GM18861 (cell line): ENCODE measurements around the gene RNASEL.
"Not testable (repeated sequence)": the region's sequence is repeated elsewhere in the genome, so short reads cannot be mapped to it uniquely, and the experiment has no call there.

Experiments used
- ATAC-seq: cut with Tn5 transposase; IDR thresholded peaks from one replicate; pipeline ENCODE4 v1.9.1; 2021; ENCODE audit not compliant: unreplicated experiment

RNASEL gene, protein sequence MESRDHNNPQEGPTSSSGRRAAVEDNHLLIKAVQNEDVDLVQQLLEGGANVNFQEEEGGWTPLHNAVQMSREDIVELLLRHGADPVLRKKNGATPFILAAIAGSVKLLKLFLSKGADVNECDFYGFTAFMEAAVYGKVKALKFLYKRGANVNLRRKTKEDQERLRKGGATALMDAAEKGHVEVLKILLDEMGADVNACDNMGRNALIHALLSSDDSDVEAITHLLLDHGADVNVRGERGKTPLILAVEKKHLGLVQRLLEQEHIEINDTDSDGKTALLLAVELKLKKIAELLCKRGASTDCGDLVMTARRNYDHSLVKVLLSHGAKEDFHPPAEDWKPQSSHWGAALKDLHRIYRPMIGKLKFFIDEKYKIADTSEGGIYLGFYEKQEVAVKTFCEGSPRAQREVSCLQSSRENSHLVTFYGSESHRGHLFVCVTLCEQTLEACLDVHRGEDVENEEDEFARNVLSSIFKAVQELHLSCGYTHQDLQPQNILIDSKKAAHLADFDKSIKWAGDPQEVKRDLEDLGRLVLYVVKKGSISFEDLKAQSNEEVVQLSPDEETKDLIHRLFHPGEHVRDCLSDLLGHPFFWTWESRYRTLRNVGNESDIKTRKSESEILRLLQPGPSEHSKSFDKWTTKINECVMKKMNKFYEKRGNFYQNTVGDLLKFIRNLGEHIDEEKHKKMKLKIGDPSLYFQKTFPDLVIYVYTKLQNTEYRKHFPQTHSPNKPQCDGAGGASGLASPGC

DNA sequence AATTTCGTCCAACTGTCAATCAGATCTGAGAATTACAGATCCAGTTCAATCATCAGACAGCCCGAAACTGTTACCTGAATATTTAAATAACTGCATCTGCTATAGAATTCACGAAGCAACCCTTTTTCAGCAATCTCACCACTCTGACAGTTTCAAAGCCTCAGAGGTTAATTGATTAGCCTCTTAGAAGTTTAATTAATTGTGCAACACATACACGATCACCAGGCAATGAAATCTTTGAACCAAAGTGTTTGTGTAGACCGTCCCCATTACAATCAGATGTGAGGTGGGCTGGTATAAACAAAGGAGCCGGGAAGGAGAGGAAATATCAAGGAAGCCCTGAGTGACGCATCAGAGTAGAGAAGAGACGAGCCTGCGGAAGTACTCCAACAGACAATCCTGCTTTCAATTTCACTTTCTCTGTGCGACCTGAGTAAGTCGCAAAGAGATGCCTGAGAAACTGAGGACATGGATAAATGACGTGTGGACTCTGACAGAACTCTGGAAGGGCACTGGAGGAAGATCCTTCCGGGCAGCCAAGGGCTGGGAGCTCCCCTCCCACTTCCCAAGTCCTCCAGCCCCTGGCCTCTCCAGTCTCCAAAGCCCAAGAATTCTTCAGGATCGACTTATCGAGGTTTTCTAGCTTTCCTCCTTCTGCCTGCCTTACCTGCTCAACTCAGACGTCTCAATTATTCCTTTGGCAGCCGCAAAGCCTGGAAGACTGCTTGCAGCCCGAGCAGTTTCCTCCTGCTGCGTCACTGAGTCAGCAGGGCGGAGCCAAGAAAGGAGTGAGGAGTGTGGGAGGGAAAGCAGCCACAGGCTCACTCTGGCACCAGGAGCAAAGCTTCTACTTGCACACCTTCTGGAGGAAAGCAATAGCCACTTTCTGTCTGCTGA is at the start of gene RNASEL:
TSS of gene RNASEL (minus strand) at position 757 of the 897 bp plus-strand sequence. CDS start 2,450 bp downstream, outside the sequence.
- peak; percentile 69 for ATAC-seq

DNA sequence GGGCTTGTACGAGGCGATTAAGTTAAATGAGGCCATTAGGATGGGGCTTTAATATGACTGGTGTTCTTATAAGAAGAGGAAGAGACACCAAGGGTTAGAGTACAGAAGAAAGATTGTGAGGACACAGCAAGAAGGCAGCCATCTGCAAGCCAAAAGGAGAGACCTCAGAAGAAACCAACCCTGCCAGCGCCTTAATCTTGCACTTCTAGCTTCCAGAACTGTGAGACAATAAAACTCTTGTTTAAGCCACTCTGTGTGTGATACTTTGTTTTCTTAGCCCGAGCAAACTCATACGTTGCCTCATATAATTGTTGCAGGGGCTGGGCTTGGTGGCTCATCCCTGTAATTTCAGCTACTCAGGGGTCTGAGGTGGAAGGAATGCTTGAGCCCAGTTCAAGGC is 48.7 kb upstream of the RNASEL start:
- no peak for ATAC-seq

DNA sequence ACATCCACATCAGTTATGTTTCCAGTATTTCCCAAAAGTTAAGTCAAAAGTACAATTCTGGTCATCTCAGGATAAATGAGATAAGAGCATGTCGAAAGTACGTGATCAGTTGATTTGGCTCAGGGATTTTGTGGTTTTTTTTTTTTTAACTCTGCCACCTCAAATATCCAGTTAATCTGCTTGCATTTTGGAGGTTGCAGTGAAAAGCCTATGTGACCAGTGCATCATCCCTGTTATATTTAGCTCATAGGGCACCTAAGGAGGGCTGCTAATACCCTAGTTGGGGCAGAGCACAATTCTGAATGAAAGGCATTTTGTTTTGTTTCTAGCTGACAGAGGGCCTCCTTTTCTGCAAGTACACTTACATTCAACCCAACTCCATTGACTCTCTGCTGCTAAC is 46.8 kb upstream of the RNASEL start:
- no peak for ATAC-seq

DNA sequence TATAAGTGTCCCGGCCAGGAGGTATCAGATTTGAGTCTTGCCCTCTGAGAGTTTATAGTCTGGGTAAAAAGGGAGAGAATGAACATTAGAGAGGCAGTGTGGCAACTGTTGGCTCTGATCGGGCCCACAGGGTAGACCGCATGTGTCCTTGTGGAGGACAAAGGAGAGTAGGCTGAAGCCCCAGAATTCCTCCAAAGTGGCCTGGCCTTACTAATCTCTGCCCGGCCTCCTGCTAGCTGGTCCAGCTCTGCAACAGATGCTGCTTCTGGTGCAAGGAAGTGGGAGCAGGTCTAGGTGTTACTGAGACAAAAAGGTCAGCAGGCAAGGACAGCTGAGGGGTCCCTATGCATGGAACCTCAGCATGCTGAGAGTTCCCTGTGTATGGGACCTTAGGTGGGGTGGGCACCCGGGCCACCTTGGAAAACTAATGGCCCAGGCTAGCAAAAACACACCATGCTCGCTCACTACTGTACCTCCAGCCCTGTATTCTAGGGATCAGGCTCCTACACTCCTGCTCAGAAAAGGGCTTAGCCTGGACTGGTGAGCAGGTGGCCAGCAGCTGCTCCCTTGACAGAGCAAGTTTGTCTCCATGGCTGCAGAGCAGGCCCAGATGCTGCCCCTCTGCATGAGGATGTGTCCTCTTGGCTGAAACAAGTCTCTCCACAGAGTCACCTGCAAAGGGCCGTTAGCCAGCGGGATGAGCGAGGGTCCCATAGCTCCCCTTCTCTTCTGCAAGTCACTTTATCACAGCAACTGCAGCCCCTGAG is 45.4 kb upstream of the RNASEL start:
- ATAC-seq: no peak

DNA sequence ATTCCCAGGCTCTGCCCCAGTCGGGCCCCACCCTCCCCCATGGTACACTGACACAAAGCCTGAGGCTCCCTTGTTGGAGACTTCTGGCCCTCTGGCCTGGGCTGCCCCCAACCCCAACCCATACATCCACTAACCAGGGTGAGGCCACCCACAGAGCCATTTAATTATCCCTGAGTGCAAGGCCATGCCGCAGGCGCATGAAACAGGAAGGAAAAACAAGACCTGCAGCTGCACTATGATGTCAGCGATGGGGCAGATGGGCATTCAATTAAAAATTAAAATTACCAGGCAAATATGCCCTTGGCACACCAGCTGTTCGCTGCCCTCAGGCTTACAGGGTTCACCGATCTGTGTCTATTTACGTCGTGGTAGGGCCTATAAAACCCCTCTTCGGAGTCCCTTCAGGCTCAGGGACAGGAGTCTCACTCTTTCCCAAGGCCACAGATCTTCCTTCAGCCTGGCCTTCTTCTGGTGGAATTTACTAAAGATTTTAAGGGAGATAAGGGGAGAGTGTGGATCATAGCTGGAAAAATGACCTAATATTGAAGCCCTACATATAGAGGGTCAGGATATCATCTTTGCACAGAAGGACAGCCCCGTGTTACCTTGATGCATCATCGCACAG is 44.7 kb upstream of the RNASEL start:
- ATAC-seq: no peak

DNA sequence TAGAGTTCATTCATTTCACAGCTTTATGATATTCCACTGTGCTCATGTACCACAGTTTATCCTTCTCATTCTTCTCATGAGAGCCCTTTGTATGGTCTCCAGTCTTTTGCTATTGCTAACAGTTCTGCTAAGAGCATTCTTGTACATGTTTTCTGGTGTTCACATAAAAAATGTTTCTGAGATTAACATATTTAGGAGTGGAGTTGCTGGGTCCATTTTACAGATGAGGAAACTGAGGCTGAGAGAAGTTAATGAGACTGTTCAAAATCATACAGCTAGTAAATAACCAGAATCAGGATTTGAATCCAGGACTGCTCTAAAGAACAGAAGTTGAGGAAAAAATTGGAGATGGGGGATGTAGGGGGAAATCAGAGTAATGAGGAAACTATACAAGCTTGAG is 44.0 kb upstream of the RNASEL start:
- no peak for ATAC-seq

DNA sequence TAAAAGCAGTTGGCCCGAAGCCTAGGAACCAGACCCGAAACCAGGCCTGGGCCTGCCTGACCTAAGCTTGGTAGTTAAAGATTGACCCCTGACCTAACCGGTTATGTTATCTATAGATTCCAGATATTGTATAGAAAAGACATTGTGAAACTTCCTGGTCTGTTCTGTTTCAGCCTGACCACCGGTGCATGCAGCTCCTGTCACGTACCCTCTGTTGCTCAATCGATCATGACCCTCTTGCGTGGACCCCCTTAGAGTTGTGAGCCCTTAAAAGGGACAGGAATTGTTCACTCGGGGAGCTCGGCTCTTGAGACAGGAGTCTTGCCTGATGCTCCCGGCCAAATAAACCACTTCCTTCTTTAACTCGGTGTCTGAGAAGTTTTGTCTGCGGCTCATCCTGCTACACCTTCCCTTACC is 43.4 kb upstream of the RNASEL start:
- not testable (repeated sequence) for ATAC-seq

DNA sequence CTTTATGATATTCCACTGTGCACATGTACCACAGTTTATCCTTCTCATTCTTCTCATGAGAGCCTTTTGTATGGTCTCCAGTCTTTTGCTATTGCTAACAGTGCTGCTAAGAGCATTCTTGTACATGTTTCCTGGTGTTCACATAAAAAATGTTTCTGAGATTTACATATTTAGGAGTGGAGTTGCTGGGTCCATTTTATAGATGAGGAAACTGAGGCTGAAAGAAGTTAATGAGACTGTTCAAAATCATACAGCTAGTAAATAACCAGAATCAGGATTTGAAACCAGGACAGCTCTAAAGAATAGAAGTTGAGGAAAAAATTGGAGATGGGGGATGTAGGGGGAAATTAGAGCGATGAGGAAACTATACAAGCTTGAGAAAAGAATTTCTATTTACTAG is 42.9 kb upstream of the RNASEL start:
- ATAC-seq: no peak

DNA sequence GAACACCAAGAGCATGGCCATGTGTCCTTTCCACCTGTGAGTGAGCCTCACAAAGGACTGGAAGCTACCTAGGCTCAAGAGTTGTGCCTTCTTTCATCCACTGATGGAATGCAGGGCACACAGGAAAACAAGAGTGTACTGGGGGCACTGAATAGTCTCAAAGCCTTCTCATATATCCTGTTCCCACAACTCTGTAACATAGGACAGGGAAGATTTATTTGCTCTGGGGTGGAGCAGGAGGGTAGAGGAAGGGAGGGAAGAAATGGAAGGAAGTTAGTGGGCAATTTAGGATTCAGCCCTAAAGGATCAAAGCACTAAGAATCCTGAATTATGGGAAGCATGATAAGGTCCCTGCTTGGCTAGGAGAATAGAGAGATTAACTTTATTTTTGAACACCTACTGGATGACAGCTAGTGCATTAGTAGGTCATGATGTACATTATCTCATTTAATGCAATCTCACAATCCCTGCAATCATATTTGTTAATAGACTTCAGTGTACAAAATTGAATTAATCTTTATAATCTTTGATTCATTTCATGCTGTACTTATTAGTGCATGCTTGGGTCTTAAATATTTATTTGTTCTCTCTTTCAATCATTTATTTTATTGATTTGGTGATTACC is 42.1 kb upstream of the RNASEL start:
- ATAC-seq: no peak

DNA sequence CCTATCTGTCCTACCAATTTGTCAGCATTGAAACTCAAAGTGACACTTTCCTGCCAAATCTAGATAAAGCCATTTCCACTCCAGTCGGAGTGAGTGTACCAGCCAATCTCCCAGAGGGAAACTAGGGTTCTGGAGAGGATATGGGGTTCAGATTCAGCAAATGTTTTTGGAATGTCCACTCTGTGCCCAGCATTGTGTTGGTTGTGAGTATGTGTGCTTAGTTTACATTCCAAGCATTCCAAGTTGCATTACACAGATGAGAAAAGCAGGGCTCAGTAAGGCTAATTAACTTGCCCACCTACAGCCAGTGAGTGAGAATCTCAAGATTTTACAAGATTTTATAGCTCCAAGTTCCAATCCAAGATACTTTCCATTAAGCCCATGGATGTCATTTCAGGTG is 41.5 kb upstream of the RNASEL start:
- ATAC-seq: no peak

DNA sequence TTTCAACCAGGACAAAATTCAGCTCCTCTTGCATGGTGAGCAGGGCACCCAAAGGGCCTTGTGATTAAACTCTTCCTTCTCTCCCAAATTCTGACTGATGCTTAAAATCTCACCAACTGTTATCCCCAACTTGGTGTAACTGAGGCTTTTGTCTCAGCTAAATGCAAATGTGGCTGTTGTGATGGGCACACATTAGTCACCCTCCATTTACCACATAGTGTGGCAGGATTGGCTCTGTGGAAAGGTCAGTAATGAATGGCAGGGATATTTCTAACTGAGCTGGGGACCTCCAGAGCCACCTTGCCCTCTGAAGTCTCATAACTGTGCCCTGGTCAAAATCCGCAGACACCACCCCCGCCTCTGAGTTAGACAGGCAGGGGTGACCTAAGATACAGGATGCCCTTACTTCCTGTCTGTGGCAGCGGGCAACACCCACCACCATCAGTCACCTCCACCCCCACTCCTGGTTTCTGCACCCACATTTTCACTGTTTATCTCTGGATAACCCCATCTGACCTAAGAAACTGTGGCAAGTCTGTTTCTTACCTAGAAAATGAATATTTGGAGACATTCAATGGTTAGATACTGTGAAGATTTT is 40.5 kb upstream of the RNASEL start:
- peak; percentile 40 for ATAC-seq

DNA sequence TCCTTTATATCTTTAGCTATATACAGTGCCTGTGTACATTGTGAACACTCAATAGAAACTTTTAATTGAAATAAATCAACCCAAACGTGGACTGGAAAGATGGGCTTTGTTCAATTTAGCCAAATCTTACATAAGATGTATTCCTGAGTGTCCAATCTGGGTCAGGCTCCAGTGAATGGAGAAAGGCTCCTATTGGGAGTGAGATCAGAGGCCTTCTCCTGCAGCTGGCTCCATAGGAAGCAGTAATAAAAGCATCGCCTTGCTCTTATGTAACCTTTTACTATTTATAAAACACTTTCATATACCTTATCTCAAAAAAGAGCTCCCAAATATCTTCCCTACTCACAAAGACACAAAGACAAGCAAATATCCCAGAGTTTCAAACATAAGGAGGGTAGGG is 40.0 kb upstream of the RNASEL start:
- ATAC-seq: no peak

DNA sequence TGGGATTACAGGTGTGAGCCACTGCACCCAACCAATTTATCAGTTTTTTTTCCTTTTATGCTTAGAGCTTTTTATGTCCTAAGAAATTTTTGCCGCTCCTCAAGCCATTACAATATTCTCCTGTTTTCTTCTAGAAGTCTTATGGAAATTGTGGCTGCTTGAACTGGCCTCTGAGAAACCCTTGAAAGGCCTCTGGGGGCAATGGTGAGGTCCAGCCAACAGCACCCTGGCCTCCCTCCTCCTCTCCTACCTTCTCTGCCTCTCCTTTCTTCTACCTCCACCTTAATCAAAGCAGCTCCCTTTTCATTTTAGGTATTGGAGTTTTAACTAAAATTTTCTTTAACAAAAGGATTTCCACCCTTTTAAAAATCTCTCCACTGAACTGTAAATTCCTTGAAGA is 39.6 kb upstream of the RNASEL start:
- no peak for ATAC-seq

DNA sequence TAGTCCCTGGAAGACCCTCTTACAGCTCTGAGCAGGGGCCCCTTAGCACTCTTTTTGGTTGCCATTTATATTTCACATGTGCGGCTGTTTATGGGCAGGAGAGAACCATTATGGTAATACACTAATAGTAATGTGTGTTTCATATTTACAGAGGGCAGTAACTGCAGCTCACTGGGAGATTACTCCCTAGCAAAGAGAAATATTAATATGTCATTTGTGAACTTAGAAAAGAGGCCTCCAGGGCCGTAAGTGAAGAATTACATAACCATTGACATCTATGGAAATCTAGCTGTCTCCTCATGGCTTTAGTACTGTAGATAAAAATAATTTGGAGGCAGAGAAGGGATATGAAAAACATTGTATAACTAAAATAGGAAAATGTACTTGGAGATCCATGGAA is 38.6 kb upstream of the RNASEL start:
- no peak for ATAC-seq

DNA sequence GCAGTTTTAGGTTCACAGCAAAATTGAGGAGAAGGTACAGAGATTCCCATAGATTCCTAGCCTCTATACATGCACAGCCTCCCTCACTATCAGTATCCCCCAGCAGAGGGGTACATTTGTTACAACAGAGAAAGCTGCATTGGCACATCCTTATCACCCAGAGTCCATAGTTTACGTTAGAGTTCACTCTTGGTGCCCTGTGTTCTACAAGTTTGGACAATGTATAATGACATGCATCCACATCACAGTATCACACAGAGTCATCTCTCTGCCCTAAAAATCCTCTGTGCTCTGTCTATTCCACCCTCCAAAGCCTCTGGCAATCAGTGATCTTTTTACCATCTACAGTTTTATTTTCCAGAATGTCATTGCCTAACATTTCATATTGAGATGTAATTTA is 37.5 kb upstream of the RNASEL start:
- no peak for ATAC-seq

DNA sequence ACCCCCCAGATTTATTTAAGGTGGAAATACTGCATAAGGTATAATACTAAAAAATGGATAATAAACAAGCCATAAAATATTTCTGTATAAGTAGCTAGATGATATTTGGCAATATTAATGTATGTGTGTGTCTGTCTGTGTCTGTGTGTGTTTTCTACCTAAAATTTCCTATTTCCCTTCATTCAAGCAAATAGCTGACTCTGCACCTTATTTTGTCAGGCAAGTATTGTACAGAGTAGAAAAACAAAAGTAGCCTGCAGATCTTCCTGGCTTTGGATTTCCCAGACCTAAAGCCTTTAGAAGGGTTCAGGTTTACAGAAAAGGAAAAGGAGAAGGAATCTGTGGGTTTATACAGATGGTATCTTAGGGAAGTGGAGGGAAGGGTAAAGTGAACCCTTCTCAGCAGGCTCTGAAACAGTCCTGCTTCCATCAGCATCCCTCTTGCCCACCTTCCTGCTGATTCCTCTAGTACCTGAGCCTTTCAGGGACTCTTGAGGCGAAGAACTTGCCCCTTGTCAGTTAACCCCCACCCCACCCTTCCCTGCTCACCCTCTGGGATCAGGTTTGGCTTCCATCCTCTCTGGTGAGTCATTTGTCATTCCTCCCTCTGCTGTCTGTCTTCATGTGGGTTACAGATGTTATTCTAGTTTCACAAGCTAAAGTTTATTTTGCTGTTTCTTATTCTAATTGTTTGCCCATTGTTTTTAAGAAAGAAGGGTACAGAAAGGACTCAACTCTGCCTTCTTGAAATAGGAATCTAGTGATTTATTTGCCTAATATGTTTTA is 36.9 kb upstream of the RNASEL start:
- no peak for ATAC-seq

DNA sequence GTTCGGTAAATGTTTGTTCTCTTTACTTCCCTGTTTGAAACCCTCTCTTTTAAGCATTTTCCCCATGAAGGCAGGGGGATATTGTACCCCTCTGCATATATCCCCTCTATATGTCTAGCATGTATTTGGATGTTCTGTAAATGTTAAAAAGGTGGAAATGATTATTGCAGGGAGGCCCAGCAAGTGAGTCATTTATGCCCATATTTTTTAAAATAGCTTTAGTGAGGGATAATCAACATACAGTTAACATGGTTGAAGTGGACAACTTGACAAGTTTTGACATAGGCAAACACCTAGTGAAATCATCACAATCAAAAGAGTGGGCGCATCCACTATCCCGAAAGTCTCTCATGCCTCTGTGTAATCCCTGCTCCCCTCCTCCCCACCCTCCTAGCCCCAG is 36.0 kb upstream of the RNASEL start:
- ATAC-seq: no peak

DNA sequence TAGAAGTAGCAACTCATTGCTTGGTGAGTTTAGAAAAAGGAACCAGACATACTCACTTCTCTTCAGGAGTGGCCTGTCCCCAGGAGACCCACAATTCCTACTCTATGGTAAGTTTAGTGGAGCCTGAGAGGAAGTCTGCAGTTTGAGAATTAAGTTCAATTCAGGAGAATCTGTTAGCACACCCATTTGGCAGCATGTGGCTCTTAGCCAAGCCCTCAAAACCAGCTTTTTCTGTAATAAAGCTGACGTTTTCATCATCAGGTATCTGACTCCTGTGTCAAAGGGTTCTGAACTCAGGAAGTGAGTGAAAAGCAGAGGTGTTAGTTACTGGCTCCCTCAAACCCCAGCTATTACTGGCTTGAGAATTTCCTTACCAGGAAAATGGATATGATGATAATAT is 35.5 kb upstream of the RNASEL start:
- no peak for ATAC-seq
